Activated CD8-positive, alpha-beta memory T cell treated with anti-CD3 and anti-CD28 coated beads, Interleukin-2, amount 10 ng/mL, durations not matched to agents 7 days and 5 days (primary cell): ENCODE data around the gene ISM1. TPM values are rescaled to one million over a fixed set of nuclear protein-coding genes. Genes with fewer than 3 reads are reported as not detected.
"Not testable (repeated sequence)": the region's sequence is repeated elsewhere in the genome, so short reads cannot be mapped to it uniquely, and the experiment has no call there.

Source experiments
- ATAC-seq: fragments of 150-1000 bp; cut with Tn5 transposase; one replicate; pipeline ENCODE4 v1.10.0; 2021; ENCODE audit warnings: moderate library complexity
- CTCF ChIA-PET: fragments of 350-600 bp; sonication (Branson Sonifier 250); formaldehyde crosslinking; loops from one replicate; lab custom pipeline; 2021; ENCODE audit warnings: antibody characterized with exemption; lab: Charles Lee
- DNase-seq: peaks from one replicate; pipeline ENCODE4 v3.0.0-alpha.2; 2020
- H3K27ac Mint-ChIP-seq: one replicate; pipeline ENCODE4 v1.8.0; 2021; ENCODE audit warnings: mild to moderate bottlenecking, mixed read lengths
- H3K27me3 Mint-ChIP-seq: one replicate; pipeline ENCODE4 v1.8.0; 2021; ENCODE audit warnings: mixed read lengths
- H3K36me3 Mint-ChIP-seq: one replicate; pipeline ENCODE4 v1.8.0; 2021; ENCODE audit warnings: mild to moderate bottlenecking, mixed read lengths
- H3K4me1 Mint-ChIP-seq: one replicate; pipeline ENCODE4 v1.8.0; 2021; ENCODE audit warnings: mixed read lengths
- H3K4me3 Mint-ChIP-seq: one replicate; pipeline ENCODE4 v1.8.0; 2021; ENCODE audit warnings: mild to moderate bottlenecking, moderate library complexity, mixed read lengths
- H3K9me3 Mint-ChIP-seq: one replicate; pipeline ENCODE4 v1.8.0; 2022; ENCODE audit warnings: low read depth, mixed read lengths
- total RNA-seq, 2 experiments: library from RNA; stranded (reverse); gene quantifications; one replicate each; pipeline ENCODE4 v1.2.3, GENCODE V29; 2021

Gene ISM1
- total RNA-seq, 2 experiments from 2014 or later, result 0.12 to 0.23 TPM

GRCh38 chr20:13229538-13229937 is 8.5 kb downstream of the ISM1 start:
- Mint-ChIP-seq H3K4me3 (no peak overlapping the region), H3K4me1 (peaks cover 34% of the 10 kb centered on the region), H3K9me3 (peaks cover 3% of the 10 kb centered on the region), H3K27me3 (peaks cover 33% of the 10 kb centered on the region), H3K36me3 (peaks cover 9% of the 10 kb centered on the region), H3K27ac (no peak overlapping the region)
- DNase-seq (no peak), ATAC-seq (peak; percentile 23)
- CTCF ChIA-PET, result no interaction called here

- H3K36me3 Mint-ChIP-seq, result peaks cover 8% of the 10 kb centered on the region
Measured at GRCh38 chr20:13231031-13231752, 10.1 kb downstream of the ISM1 start.

GRCh38 chr20:13232999-13233398 is 11.9 kb downstream of the ISM1 start:
- H3K27ac Mint-ChIP-seq, result no peak overlapping the region
- ATAC-seq (no peak), DNase-seq (no peak)
- CTCF ChIA-PET, result no interaction called here
- H3K4me1 Mint-ChIP-seq, result peaks cover 34% of the 10 kb centered on the region
- H3K36me3 Mint-ChIP-seq, result peaks cover 5% of the 10 kb centered on the region
- no peaks in the 10 kb centered on the region for H3K9me3 Mint-ChIP-seq
- H3K27me3 Mint-ChIP-seq, result peaks cover 27% of the 10 kb centered on the region
- no peak overlapping the region for H3K4me3 Mint-ChIP-seq

More at GRCh38 chr20:13231031-13231752, 10.1 kb downstream of the ISM1 start:
- H3K27me3 Mint-ChIP-seq, result peaks cover 33% of the 10 kb centered on the region
- DNase-seq, result peak; percentile 66
- peak overlapping the region; percentile 83 for H3K27ac Mint-ChIP-seq
- peaks cover 34% of the 10 kb centered on the region for H3K4me1 Mint-ChIP-seq
- CTCF ChIA-PET, result no interaction called here
- H3K9me3 Mint-ChIP-seq, result peaks cover 3% of the 10 kb centered on the region
- H3K4me3 Mint-ChIP-seq, result no peak overlapping the region
- ATAC-seq, result peak; percentile 91

- CTCF ChIA-PET, result no interaction called here
- Mint-ChIP-seq H3K36me3 (peaks cover 2% of the 10 kb centered on the region), H3K4me1 (peaks cover 18% of the 10 kb centered on the region), H3K27me3 (peaks cover 21% of the 10 kb centered on the region), H3K27ac (no peak overlapping the region), H3K9me3 (no peaks in the 10 kb centered on the region), H3K4me3 (no peak overlapping the region)
- ATAC-seq, result no peak
- DNase-seq, result no peak
Measured at GRCh38 chr20:13234961-13235360, 13.9 kb downstream of the ISM1 start.

GRCh38 chr20:13236360-13236759 is 15.3 kb downstream of the ISM1 start:
- peaks cover 11% of the 10 kb centered on the region for H3K27me3 Mint-ChIP-seq
- CTCF ChIA-PET, result interaction anchor here (0.9 kb wide), 1 partner anchor 10 kb away, joined by 3 read pairs; no protein-coding TSS in a partner anchor
- not testable (repeated sequence) for H3K4me3 Mint-ChIP-seq, DNase-seq, H3K27ac Mint-ChIP-seq, H3K9me3 Mint-ChIP-seq, H3K36me3 Mint-ChIP-seq, ATAC-seq, H3K4me1 Mint-ChIP-seq

- CTCF ChIA-PET, result interaction anchor here (0.9 kb wide), 1 partner anchor 11 kb away, joined by 3 read pairs; no protein-coding TSS in a partner anchor
- Mint-ChIP-seq H3K27me3 (peaks cover 11% of the 10 kb centered on the region), H3K27ac (no peak overlapping the region), H3K36me3 (no peaks in the 10 kb centered on the region), H3K4me3 (no peak overlapping the region), H3K9me3 (no peaks in the 10 kb centered on the region), H3K4me1 (no peaks in the 10 kb centered on the region)
- DNase-seq (no peak), ATAC-seq (no peak)
Measured at GRCh38 chr20:13236990-13237720, 16.1 kb downstream of the ISM1 start.

- Mint-ChIP-seq H3K4me3 (no peak overlapping the region), H3K36me3 (no peaks in the 10 kb centered on the region), H3K4me1 (no peaks in the 10 kb centered on the region), H3K27me3 (peaks cover 9% of the 10 kb centered on the region), H3K9me3 (no peaks in the 10 kb centered on the region), H3K27ac (no peak overlapping the region)
- CTCF ChIA-PET, result no interaction called here
- no peak for ATAC-seq
- no peak for DNase-seq
Measured at GRCh38 chr20:13238001-13238653, 17.1 kb downstream of the ISM1 start.

- Mint-ChIP-seq H3K27me3 (no peaks in the 10 kb centered on the region), H3K9me3 (no peaks in the 10 kb centered on the region), H3K4me1 (peaks cover 22% of the 10 kb centered on the region), H3K36me3 (peaks cover 3% of the 10 kb centered on the region), H3K4me3 (no peak overlapping the region), H3K27ac (no peak overlapping the region)
- DNase-seq (no peak), ATAC-seq (no peak)
- CTCF ChIA-PET, result no interaction called here
Measured at GRCh38 chr20:13243826-13244376, 22.8 kb downstream of the ISM1 start.

GRCh38 chr20:13245250-13245723 is 24.2 kb downstream of the ISM1 start:
- Mint-ChIP-seq H3K4me1 (peaks cover 22% of the 10 kb centered on the region), H3K4me3 (no peak overlapping the region), H3K9me3 (no peaks in the 10 kb centered on the region), H3K27ac (no peak overlapping the region), H3K27me3 (peaks cover 3% of the 10 kb centered on the region), H3K36me3 (peaks cover 4% of the 10 kb centered on the region)
- ATAC-seq (no peak), DNase-seq (no peak)
- CTCF ChIA-PET, result no interaction called here

- Mint-ChIP-seq H3K36me3 (peaks cover 4% of the 10 kb centered on the region), H3K9me3 (no peaks in the 10 kb centered on the region), H3K27ac (no peak overlapping the region), H3K4me1 (peaks cover 22% of the 10 kb centered on the region), H3K27me3 (peaks cover 10% of the 10 kb centered on the region), H3K4me3 (no peak overlapping the region)
- no peak for ATAC-seq
- no peak for DNase-seq
- CTCF ChIA-PET, result interaction anchor here (1.5 kb wide), 1 partner anchor 11 kb away, joined by 5 read pairs; no protein-coding TSS in a partner anchor
Measured at GRCh38 chr20:13249118-13249797, 28.2 kb downstream of the ISM1 start.

GRCh38 chr20:13249798-13250170 is 28.7 kb downstream of the ISM1 start:
- Mint-ChIP-seq H3K27ac (no peak overlapping the region), H3K9me3 (no peaks in the 10 kb centered on the region), H3K4me3 (no peak overlapping the region), H3K4me1 (peaks cover 22% of the 10 kb centered on the region), H3K36me3 (peaks cover 4% of the 10 kb centered on the region), H3K27me3 (peaks cover 10% of the 10 kb centered on the region)
- no peak for DNase-seq
- CTCF ChIA-PET, result no interaction called here
- no peak for ATAC-seq

GRCh38 chr20:13250251-13250650 is 29.2 kb downstream of the ISM1 start:
- H3K4me3 Mint-ChIP-seq, result no peak overlapping the region
- H3K27ac Mint-ChIP-seq, result no peak overlapping the region
- no peaks in the 10 kb centered on the region for H3K9me3 Mint-ChIP-seq
- H3K27me3 Mint-ChIP-seq, result peaks cover 10% of the 10 kb centered on the region
- H3K36me3 Mint-ChIP-seq, result peaks cover 4% of the 10 kb centered on the region
- CTCF ChIA-PET, result no interaction called here
- DNase-seq, result no peak
- ATAC-seq, result no peak
- peaks cover 22% of the 10 kb centered on the region for H3K4me1 Mint-ChIP-seq
